GM18907 (cell line): ENCODE data around the gene ARF4.

Experiments used
- ATAC-seq: cut with Tn5 transposase; IDR thresholded peaks from one replicate; pipeline ENCODE4 v1.9.1; 2021; ENCODE audit warnings: mild to moderate bottlenecking, moderate library complexity; ENCODE audit not compliant: unreplicated experiment

The ARF4 gene

DNA sequence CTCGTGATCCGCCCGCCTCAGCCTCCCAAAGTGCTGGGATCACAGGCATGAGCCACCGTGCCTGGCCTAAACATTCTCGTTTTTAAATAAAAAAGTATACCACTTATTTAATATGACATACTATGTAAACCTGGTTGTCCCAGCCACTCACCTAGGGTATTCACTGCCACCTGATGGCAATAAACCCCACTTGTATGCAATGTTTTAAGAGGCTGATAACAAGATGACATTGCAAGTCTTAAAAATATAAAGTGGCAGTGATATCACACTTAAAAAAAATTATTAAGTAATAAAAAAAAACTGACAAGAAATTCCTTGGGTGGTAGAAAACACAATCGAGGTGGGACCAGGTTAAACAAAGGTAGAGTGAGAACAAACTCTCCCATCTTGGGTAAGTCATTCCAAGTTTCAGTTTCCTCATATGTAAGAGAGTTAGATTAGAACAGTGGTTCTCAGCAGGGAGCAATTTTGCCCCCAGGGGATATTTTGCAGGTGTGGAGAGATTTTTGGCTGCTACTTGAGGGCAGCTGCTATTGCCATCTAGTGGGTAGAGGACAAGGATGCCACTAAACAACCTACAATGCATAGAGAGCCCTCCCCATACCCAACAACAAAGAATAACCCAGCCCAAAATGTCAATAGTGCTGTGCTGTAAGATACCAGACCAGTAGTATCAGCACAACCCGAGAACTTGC is 14.5 kb downstream of the ARF4 start:
- no peak for ATAC-seq

DNA sequence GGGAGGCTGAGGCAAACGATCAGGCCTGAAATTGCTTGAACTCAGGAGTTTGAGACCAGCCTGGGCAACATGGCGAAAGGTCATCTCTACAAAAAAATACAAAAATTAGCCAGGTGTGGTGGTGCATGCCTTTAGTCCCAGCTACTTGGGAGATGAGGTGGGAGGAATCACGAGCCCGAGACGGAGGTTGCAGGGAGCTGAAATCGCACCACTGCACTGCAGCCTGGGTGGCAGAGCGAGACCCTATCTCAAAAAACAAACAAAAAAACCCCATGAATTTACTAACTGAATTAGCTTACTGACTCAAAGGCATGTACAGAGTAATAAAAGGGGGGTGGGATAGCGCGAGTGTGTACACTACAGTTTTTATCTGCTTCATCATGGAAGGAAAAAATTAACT is 19.3 kb downstream of the ARF4 start:
- ATAC-seq, result no peak

DNA sequence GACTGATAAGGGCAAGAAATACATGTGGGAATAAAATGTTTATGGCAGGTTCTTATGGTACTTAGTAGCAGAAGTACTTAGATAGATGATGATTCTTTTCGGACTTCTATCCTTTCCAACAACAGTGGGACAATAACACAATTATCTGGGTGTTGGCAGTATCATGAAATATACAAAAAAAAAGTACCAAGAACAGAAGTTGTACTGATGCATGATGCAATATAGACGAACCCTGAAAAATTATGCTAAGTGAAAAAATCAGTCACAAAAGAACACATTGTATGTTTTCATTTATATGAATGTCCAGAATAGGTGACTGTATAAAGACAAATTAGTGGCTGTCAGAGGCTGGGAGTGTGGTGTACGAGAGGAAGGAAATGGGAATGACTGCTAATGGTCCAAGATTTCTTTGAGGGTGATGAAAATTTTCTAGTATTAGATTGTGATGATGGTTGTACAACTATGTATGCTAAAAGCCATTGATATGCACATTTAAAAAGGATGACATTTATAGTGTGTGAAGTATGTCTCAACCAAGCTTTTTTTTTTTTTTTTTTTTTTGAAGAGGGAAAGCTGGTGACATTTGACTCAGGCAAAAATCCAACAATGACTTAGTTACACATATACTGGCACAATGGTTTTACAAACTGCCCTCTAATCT is 21.0 kb downstream of the ARF4 start:
- no peak for ATAC-seq

DNA sequence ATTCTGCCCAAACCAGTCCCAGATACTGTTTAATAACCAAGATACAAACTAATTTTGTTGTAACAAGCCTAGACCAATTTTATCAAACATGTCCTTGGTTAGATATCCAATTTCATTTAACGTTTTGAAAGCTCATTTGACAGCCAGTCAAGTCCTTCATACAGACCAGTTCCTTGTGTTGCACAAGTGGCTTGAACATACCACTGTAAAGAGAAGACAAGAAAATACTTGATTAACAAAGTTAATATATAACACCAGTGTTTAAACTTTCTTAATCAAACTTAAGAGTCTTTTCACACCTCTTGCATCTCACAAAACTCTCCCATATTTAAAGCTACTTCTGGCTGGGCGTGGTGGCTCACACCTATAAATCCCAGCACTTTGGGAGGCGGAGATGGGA is 25.0 kb downstream of the ARF4 start:
- no peak for ATAC-seq

DNA sequence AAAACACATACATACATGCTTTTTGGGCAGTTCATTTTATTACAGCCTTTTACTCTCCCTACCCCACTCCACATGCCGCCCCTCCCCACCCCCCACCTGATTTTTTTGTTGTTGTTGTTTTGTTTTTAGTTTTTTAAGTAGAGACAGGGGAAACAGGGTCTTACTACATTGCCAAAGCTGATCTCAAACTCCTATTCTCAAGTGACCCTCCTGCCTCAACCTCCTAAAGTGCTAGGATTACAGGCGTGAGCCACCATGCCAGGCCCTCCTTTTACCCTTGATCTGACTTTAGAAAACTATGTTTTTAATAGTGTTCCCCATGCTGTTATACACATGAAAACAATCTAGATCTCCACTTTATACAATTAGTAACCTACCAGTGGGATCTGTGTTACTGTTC is 26.3 kb downstream of the ARF4 start:
- ATAC-seq, result no peak

DNA sequence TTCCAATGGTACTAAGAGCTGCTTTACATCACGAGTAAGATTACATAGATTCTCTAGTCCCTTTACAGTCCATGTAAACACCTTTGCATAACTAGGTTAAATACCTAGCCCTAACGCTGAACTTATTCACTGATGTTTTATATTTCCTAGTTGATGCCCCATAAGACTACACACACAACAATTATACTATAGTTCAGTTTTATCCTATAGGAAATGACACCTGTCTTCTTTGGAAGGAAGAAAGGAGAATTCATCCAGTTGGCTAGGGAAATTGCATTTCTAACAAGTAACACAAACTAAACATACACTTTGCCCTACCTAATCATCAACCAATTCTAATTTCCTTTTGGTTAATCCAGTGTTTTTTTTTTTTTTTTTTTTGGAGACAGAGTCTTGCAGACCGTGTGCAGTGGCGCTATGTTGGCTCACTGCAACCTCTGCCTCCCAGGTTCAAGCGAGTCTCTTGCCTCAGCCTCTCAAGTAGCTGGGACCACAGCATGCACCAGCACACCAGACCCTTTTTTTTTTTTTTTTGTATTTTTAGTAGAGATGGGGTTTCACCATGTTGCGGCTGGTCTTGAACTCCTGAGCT is 27.2 kb downstream of the ARF4 start:
- ATAC-seq, result no peak

DNA sequence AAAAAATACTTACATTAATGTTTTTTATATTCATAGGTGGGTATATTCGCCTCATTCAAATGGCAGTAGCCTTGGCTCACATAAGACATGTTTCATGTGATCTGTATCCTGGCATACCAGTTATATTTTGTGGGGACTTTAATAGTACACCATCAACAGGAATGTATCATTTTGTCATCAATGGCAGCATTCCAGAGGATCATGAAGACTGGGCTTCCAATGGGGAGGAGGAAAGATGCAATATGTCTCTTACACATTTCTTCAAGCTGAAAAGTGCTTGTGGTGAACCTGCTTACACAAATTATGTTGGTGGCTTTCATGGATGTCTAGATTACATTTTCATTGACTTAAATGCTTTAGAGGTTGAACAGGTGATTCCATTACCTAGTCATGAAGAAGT is 37.6 kb downstream of the ARF4 start:
- no peak for ATAC-seq

DNA sequence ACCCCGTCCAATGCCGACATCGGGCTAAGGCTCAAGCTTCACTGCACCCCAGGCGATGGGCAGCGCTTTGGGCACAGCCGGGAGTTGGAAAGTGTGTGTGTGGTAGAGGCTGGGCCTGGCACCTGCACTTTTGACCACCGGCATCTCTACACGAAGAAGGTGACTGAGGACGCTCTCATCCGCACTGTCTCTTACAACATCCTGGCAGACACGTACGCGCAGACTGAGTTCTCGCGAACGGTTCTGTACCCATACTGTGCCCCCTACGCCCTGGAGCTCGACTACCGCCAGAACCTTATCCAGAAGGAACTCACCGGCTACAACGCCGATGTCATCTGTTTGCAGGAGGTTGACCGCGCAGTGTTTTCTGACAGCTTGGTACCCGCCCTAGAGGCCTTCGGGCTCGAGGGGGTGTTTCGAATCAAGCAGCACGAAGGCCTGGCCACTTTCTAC is 40.0 kb downstream of the ARF4 start:
- ATAC-seq, result peak; percentile 20

DNA sequence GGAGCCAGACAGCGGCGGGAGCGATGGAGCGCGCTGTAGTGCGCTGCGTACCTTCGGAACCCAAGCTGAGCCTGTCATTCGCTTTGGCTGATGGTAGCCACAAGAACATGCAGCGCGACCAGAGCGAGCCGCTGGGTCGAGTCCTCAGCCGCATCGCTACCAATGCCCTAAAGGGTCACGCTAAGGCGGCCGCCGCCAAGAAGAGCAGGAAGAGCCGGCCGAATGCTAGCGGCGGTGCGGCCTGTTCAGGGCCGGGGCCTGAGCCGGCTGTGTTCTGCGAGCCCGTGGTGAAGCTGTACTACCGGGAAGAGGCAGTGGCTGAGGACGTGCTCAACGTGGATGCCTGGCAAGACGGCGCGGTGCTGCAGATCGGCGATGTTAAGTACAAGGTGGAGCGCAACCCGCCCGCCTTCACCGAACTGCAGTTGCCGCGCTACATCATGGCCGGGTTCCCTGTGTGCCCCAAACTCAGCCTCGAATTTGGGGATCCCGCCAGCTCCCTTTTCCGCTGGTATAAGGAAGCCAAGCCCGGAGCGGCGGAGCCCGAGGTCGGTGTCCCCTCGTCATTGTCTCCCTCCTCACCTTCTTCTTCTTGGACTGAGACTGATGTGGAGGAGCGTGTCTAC is 40.6 kb downstream of the ARF4 start:
- peak; percentile 46 for ATAC-seq

DNA sequence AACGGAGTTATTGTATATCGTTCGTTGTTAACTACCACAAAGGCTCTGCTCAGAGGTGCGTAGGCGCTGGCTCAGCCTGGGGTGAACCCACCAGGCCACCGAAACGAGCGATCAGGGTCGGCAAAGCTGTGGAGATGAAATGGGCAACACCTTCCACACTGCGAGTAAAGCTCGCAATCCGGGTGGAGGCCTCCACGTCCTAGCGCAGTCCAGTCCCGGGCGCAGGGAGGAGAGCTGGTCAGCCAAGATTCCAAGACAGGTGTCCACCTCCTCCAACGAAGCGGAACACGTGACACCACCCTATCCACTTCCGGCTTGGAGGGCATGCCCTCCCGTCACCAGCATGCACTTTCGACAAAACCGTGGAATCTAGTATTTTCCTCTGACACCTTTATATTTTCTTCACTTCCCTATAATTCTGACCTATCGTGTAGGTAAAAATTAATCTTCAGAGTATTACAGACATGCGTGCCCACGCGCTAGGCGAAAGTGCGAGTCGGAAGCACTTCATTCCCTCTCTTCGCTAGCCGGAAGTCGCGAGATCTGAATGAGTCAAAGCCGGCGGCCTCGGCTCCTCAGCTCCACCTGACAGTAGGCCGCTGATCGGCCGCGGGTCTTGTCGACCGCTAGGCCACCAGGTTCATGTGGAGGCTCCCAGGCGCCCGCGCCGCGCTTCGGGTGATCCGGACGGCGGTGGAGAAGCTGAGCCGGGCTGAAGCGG is 41.2 kb downstream of the ARF4 start, which contains the start of gene PDE12:
Gene PDE12, plus strand, starts transcription at position 537 of the 721 bp plus-strand sequence. Its CDS starts 106 bp downstream, at position 643.
- peak; percentile 85 for ATAC-seq

DNA sequence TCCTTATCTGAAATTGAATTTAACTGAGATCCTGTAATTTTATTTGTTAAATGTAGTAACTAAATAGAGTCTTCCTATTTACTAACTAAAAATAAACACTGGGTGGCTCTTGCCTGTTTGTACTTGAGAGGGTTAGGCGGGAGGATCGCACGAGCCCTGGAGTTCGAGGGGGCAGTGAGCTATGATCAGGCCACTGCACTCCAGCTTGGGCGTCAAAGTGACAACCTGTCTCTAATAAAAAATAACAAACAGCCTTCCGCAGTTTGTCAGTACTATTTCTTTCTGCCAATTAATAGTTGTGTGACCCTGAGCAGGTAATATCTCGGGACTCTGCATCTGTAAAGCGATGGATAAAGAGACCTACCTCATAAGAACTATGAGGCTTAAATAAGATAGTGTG is 41.8 kb downstream of the ARF4 start:
- no peak for ATAC-seq

DNA sequence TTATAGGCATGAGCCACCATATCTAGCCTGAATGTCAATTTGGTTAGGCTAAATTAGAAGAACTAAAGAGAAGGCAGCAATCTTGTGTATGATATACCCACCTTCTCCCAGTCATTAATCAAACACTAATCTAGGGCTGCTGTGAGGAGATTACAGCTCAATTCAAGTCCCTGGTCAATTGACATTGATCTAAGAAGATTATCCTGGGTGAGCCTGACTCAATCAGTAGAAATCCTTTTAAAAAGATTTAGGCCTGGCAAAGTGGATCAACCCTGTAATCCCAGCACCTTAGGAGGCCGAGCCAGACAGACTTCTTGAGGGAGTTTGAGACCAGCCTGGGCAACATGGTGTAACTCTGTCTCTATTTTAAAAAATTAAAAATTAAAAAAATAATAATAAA is 50.5 kb downstream of the ARF4 start:
- no peak for ATAC-seq

DNA sequence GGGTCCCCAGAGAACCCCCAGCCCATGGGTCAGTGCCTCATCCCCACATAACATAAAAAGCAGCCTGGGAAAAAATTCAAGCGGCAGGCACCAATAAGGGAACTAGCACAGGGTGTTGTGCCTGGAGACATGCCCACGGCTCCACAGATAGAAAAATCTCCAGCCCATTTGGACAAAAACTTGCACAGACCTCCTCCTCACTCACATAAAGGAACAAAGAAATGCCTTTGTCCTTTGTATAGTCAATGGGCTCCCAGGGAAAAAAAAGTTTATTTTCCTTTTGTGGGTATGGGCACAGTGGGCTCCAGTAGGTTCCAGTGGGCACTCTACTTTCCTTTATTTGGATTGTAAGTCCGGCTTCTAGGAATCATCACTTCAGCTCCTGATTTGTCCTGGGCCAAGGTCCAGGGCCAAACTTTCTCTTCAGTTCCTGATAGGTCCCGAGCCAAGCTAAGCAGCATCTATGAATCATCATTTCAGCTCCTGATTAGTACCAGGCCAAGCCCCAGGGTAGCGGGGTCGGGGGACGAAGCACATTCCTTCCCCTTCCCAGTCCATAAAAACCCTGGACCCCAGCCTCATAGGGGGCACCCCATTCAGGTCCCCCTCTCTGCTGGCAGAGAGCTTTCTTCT is 51.4 kb downstream of the ARF4 start:
- ATAC-seq, result no peak

DNA sequence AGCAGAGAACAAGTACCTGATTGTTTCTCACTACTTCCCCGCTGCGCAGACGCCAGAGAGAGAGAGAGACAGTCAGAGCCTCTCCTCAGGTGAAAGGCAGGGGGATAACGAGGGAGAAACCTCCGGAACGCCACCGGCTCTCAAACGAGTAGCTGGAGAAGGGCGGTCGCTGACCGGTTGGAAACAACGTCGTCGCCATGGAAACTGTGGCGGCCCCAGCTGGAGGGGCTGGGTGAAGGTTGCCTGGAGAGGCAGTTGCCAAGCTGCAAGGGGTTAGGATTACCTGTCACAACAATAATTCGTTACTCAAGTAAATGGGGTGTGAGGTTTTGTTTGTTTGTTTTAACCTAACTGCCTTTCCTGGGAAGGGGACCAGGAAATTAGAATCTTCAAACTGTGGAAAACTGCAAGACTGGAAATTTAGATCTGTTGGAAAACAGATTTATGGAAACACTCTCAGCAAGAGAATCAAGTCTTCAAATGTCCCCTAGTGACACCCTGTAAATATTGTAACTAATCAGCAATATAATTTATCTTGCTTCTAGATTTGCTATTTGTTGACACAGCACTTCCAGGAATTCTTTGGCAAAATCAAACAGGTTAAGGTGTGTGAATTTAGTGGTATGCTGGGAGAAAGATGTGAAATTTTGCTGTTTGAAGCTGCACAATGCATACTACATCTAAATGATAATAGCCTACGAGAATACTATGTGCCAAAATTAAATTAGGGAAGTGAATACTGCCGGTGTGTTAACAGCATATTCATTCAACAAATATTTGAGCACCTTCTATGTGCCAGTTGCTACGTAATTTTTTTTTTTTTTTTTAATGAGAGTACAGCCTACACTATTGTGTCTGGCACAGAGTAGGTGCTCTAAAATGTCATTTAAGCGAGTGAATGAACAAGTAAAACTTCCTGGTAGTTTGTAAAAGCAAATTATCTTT is 52.7 kb downstream of the ARF4 start, which contains the start of gene DNAH12:
Gene DNAH12, minus strand, starts transcription at position 164 of the 945 bp plus-strand sequence. CDS start 1,474 bp downstream, outside the sequence.
- ATAC-seq, result no peak

DNA sequence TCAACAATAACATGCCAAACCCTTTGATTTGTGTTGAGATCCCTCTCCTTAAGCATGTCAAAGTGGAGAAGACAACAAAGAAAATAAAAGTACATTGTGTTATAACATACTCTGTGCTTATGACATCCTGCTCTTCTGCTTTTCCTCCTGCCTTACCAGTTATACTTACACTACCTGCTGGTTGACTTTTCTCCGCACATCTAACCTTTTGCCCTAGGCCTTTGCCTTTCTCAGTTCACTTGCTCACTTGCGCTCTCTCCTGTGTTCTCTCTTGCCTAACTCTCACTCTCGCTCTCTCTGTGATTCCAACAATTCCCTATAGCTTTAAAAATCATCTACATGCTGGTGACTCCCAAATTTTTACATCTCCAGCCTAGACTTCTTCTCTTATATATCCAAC is 58.7 kb downstream of the ARF4 start:
- no peak for ATAC-seq

DNA sequence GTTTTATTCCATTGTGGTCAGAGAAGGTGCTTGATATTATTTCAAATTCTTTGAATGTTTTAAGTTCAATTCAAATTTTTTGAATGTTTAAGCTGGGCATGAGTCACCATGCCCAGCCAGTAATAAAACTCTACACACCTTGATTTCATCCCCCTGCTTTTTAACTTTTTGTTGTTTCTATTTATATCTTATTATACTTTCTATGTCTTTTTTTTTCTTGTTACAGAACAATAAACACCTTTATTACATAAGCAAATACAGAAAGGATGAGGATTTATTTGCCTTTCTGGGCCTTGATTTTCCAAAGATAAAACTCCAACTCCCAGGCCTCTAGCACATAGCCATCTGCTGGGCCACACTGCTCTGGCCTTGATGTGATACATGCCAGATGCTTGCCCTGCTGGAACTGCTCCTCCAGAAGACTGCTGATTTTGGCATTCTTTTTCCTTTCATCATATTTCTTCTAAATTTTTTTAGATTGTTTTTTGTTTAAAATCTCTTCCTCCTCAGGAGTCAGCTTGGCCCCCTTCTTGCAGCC is 67.0 kb downstream of the ARF4 start:
- no peak for ATAC-seq
